GM18526 (cell line): ENCODE measurements around the gene USP11.

Experiments
- POLR2A ChIP-seq: IDR thresholded peaks from 3 replicates; pipeline ENCODE4 v1.6.1; 2011; ENCODE audit not compliant: insufficient read length; ENCODE audit errors: extremely low read depth

Gene USP11

GRCh38 chrX:47216393-47216925, 16.4 kb upstream of the USP11 start:
- no peak for TF ChIP-seq POLR2A

- no peak for TF ChIP-seq POLR2A
Observed at GRCh38 chrX:47217121-47217851, 15.5 kb upstream of the USP11 start.

GRCh38 chrX:47217852-47218279, 14.9 kb upstream of the USP11 start:
- TF ChIP-seq POLR2A, result peak; percentile 29

- TF ChIP-seq POLR2A, result peak; percentile 77
Observed at GRCh38 chrX:47218280-47218919, 14.4 kb upstream of the USP11 start, which contains the start of gene CDK16. TSS of gene CDK16 (plus strand) at chrX:47218681. CDS start at chrX:47223558, 4,877 bp downstream.

GRCh38 chrX:47218920-47219815, 13.6 kb upstream of the USP11 start:
- TF ChIP-seq POLR2A, result no peak

- TF ChIP-seq POLR2A, result no peak
Observed at GRCh38 chrX:47221756-47222155, 11.1 kb upstream of the USP11 start.

- no peak for TF ChIP-seq POLR2A
Observed at GRCh38 chrX:47222751-47223350, 10.0 kb upstream of the USP11 start.

- TF ChIP-seq POLR2A, result no peak
Observed at GRCh38 chrX:47223476-47224250, 9.1 kb upstream of the USP11 start.

GRCh38 chrX:47224266-47224895, 8.4 kb upstream of the USP11 start:
- no peak for TF ChIP-seq POLR2A

GRCh38 chrX:47224896-47225290, 7.9 kb upstream of the USP11 start:
- no peak for TF ChIP-seq POLR2A

GRCh38 chrX:47226071-47226470, 6.7 kb upstream of the USP11 start:
- no peak for TF ChIP-seq POLR2A

GRCh38 chrX:47226531-47227333, 6.1 kb upstream of the USP11 start:
- no peak for TF ChIP-seq POLR2A

- no peak for TF ChIP-seq POLR2A
Observed at GRCh38 chrX:47227334-47227583, 5.5 kb upstream of the USP11 start.
